Measurements from ENCODE around the gene USH2A. TPM values are rescaled to one million over a fixed set of nuclear protein-coding genes. Genes with fewer than 3 reads are reported as not detected.
A peak's percentile ranks its signal among the peaks of the same experiment; 100 is the strongest.

Gene USH2A
- polyA plus RNA-seq, 1 of the 3 experiments (the other 2 are of a cell fraction) = under 0.01 TPM

DNA sequence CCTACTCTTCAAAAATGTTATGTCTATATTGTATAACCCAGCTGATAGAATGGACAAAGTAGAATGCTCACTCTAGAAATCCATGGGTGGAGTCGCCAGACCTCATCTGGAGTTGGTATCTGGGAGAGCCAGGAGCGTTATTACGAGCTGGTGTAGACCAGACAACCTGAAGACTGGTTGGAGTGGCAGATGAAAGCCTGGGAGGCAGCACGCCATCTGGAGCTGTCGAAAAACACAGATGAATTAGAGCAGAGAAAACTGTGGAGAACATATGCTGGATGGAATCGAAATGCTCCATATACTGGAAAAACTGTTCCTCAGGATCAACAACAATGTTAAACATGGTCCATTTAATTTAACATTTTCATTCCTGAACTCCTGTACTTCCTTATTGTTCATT lies 522.6 kb downstream of the USH2A start:
- ChIA-PET POLR2A (no interaction called here), CTCF (no interaction called here)
- H4K20me1 ChIP-seq (ENCODE audit: insufficient read depth) = no peaks in the 10 kb centered on the region
- H3K9me2 ChIP-seq = no peaks in the 10 kb centered on the region
- TF ChIP-seq RFX5 (IDR thresholded peaks at IDR 0.05; ENCODE audit: low read length) (no peak), EZH2phosphoT487 (IDR thresholded peaks at IDR 0.05; ENCODE audit: borderline replicate concordance, low read depth) (no peak), GABPA (IDR thresholded peaks at IDR 0.05; ENCODE audit: low read depth) (no peak), SIN3A (IDR thresholded peaks at IDR 0.05; ENCODE audit: borderline replicate concordance, low read depth, low read length) (no peak), FOXM1 (IDR thresholded peaks at IDR 0.05; ENCODE audit: low read depth) (no peak), EP300 (IDR thresholded peaks at IDR 0.05; ENCODE audit: borderline replicate concordance in 1 of 2, low read depth in 1 of 2, low read length in 1 of 2) (peak in 1 of 2 experiments; percentile 48; a peak in 1 of 4 replicates), RCOR1 (IDR thresholded peaks at IDR 0.05; ENCODE audit: low read length) (peak; percentile 11; the same call in 1 of the 2 replicates)
- TF ChIP-seq, protein P1, sequence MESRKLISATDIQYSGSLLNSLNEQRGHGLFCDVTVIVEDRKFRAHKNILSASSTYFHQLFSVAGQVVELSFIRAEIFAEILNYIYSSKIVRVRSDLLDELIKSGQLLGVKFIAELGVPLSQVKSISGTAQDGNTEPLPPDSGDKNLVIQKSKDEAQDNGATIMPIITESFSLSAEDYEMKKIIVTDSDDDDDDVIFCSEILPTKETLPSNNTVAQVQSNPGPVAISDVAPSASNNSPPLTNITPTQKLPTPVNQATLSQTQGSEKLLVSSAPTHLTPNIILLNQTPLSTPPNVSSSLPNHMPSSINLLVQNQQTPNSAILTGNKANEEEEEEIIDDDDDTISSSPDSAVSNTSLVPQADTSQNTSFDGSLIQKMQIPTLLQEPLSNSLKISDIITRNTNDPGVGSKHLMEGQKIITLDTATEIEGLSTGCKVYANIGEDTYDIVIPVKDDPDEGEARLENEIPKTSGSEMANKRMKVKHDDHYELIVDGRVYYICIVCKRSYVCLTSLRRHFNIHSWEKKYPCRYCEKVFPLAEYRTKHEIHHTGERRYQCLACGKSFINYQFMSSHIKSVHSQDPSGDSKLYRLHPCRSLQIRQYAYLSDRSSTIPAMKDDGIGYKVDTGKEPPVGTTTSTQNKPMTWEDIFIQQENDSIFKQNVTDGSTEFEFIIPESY (IDR thresholded peaks at IDR 0.05; ENCODE audit: borderline replicate concordance, low read depth) = no peak
- TF ChIP-seq, protein P2, sequence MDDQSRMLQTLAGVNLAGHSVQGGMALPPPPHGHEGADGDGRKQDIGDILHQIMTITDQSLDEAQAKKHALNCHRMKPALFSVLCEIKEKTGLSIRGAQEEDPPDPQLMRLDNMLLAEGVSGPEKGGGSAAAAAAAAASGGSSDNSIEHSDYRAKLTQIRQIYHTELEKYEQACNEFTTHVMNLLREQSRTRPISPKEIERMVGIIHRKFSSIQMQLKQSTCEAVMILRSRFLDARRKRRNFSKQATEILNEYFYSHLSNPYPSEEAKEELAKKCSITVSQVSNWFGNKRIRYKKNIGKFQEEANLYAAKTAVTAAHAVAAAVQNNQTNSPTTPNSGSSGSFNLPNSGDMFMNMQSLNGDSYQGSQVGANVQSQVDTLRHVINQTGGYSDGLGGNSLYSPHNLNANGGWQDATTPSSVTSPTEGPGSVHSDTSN (IDR thresholded peaks at IDR 0.05) = no peak
- H2AFZ ChIP-seq (ENCODE audit: low read depth) = no peak overlapping the region
- H3K4me1 ChIP-seq (ENCODE audit: control insufficient read depth in 1 of 2, insufficient read depth in 2 of 2, low read depth in 1 of 2, low read length in 1 of 2) = peaks cover 0 to 7% of the 10 kb centered on the region in 2 experiments; a peak in 2 of 4 replicates
- peak; percentile 6 for DNase-seq
- no peaks in the 10 kb centered on the region for H3F3A ChIP-seq (replicated peaks; ENCODE audit: insufficient read depth)
- no peak overlapping the region for H3K9ac ChIP-seq
- WGBS (ENCODE audit: low lambda C conversion rate) = 34% methylated on average over 6 of the region's 6 CpGs
- no peaks in the 10 kb centered on the region for H3K36me3 ChIP-seq (replicated peaks in 1 of 2; ENCODE audit: control insufficient read depth in 1 of 2, insufficient read depth in 2 of 2, low read length in 1 of 2)
- H3K4me2 ChIP-seq = no peak overlapping the region
- no peaks in the 10 kb centered on the region for H3K27me3 ChIP-seq (ENCODE audit: insufficient read depth)
- H3K79me2 ChIP-seq (ENCODE audit: insufficient read depth) = no peaks in the 10 kb centered on the region
- H3K27ac ChIP-seq (ENCODE audit: low read depth in 2 of 2, low read length in 1 of 2) = no peak overlapping the region
- no peaks in the 10 kb centered on the region for H3K9me3 ChIP-seq
- H3K4me3 ChIP-seq (ENCODE audit: low read depth in 2 of 2, low read length in 1 of 2) = no peak overlapping the region

DNA sequence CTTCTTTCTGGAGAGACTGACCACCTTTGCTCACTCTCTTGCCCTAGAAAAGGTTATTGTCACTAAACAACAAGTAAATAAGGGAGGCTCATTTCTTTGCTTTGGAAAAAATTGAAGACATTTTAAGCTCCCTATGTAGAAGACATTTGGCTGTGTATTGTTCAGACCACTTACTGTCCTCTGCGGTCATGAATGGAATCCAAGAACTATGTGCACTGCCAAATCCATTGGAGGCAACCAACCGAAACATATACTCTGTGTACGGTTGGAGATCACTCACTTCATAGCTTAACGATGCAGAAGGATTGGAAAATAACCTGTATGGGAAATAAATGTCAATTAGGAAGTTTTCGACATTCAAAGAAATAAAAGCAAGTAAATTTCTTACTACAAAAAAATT lies 523.3 kb downstream of the USH2A start:
- Histone ChIP-seq H3K27me3 (ENCODE audit: insufficient read depth) (no peaks in the 10 kb centered on the region), H3K9ac (no peak overlapping the region), H3K4me2 (no peak overlapping the region), H3K4me3 (ENCODE audit: low read depth in 2 of 2, low read length in 1 of 2) (no peak overlapping the region), H3F3A (replicated peaks; ENCODE audit: insufficient read depth) (no peaks in the 10 kb centered on the region), H2AFZ (ENCODE audit: low read depth) (no peak overlapping the region), H3K36me3 (replicated peaks in 1 of 2; ENCODE audit: control insufficient read depth in 1 of 2, insufficient read depth in 2 of 2, low read length in 1 of 2) (no peaks in the 10 kb centered on the region), H3K9me2 (no peaks in the 10 kb centered on the region), H3K9me3 (no peaks in the 10 kb centered on the region), H4K20me1 (ENCODE audit: insufficient read depth) (no peaks in the 10 kb centered on the region), H3K4me1 (ENCODE audit: control insufficient read depth in 1 of 2, insufficient read depth in 2 of 2, low read depth in 1 of 2, low read length in 1 of 2) (peaks cover 0 to 3% of the 10 kb centered on the region in 2 experiments; a peak in 2 of 4 replicates), H3K27ac (ENCODE audit: low read depth in 2 of 2, low read length in 1 of 2) (no peak overlapping the region), H3K79me2 (ENCODE audit: insufficient read depth) (no peaks in the 10 kb centered on the region)
- no peak for DNase-seq
- CTCF ChIA-PET = no interaction called here
- POLR2A ChIA-PET = no interaction called here
- WGBS (ENCODE audit: low lambda C conversion rate) = 55% methylated on average over 5 of the region's 5 CpGs
- TF ChIP-seq, protein P2 (IDR thresholded peaks at IDR 0.05) = no peak
- TF ChIP-seq EP300 (IDR thresholded peaks at IDR 0.05; ENCODE audit: borderline replicate concordance in 1 of 2, low read depth in 1 of 2, low read length in 1 of 2) (no peak), YY1 (IDR thresholded peaks at IDR 0.05; ENCODE audit: low read depth) (no peak), TEAD4 (IDR thresholded peaks at IDR 0.05; ENCODE audit: borderline replicate concordance, insufficient read depth) (no peak), NRF1 (IDR thresholded peaks at IDR 0.05; ENCODE audit: low read depth, low read length) (no peak), MEF2A (IDR thresholded peaks at IDR 0.05; ENCODE audit: borderline replicate concordance, low read depth) (no peak), TCF12 (IDR thresholded peaks at IDR 0.05) (no peak), SMC3 (IDR thresholded peaks at IDR 0.05; ENCODE audit: low read depth, low read length) (no peak), FOSL2 (IDR thresholded peaks at IDR 0.05; ENCODE audit: borderline replicate concordance, low read depth) (no peak)
- TF ChIP-seq, protein P3, sequence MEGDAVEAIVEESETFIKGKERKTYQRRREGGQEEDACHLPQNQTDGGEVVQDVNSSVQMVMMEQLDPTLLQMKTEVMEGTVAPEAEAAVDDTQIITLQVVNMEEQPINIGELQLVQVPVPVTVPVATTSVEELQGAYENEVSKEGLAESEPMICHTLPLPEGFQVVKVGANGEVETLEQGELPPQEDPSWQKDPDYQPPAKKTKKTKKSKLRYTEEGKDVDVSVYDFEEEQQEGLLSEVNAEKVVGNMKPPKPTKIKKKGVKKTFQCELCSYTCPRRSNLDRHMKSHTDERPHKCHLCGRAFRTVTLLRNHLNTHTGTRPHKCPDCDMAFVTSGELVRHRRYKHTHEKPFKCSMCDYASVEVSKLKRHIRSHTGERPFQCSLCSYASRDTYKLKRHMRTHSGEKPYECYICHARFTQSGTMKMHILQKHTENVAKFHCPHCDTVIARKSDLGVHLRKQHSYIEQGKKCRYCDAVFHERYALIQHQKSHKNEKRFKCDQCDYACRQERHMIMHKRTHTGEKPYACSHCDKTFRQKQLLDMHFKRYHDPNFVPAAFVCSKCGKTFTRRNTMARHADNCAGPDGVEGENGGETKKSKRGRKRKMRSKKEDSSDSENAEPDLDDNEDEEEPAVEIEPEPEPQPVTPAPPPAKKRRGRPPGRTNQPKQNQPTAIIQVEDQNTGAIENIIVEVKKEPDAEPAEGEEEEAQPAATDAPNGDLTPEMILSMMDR (IDR thresholded peaks at IDR 0.05) = no peak
- TF ChIP-seq, protein P4, sequence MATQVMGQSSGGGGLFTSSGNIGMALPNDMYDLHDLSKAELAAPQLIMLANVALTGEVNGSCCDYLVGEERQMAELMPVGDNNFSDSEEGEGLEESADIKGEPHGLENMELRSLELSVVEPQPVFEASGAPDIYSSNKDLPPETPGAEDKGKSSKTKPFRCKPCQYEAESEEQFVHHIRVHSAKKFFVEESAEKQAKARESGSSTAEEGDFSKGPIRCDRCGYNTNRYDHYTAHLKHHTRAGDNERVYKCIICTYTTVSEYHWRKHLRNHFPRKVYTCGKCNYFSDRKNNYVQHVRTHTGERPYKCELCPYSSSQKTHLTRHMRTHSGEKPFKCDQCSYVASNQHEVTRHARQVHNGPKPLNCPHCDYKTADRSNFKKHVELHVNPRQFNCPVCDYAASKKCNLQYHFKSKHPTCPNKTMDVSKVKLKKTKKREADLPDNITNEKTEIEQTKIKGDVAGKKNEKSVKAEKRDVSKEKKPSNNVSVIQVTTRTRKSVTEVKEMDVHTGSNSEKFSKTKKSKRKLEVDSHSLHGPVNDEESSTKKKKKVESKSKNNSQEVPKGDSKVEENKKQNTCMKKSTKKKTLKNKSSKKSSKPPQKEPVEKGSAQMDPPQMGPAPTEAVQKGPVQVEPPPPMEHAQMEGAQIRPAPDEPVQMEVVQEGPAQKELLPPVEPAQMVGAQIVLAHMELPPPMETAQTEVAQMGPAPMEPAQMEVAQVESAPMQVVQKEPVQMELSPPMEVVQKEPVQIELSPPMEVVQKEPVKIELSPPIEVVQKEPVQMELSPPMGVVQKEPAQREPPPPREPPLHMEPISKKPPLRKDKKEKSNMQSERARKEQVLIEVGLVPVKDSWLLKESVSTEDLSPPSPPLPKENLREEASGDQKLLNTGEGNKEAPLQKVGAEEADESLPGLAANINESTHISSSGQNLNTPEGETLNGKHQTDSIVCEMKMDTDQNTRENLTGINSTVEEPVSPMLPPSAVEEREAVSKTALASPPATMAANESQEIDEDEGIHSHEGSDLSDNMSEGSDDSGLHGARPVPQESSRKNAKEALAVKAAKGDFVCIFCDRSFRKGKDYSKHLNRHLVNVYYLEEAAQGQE (IDR thresholded peaks at IDR 0.05; ENCODE audit: low read depth, low read length) = no peak
